Measurements from ENCODE around the gene TTLL12. TPM values are rescaled to one million over a fixed set of nuclear protein-coding genes. Genes with fewer than 3 reads are reported as not detected.

Gene TTLL12
- total and polyA plus RNA-seq, 2 donors from 2014 or later, result 11.5 to 26.3 TPM

GRCh38 chr22:43183496-43184277 is 3.2 kb downstream of the TTLL12 start:
- H3K27ac ChIP-seq (ENCODE audit: low read depth in 2 of 2, low read length in 2 of 2), result no peak overlapping the region
- H3K9me3 ChIP-seq (ENCODE audit: control insufficient read depth in 2 of 3, insufficient read depth in 1 of 3, low read length in 3 of 3), result no peaks in the 10 kb centered on the region
- peaks cover 0 to 3% (median 0%) of the 10 kb centered on the region in 3 donors for H3K36me3 ChIP-seq (ENCODE audit: control insufficient read depth in 2 of 3, insufficient read depth in 3 of 3, low read length in 3 of 3)
- H3K4me1 ChIP-seq (ENCODE audit: control insufficient read depth in 2 of 3, insufficient read depth in 2 of 3, low read depth in 1 of 3, low read length in 3 of 3), result peaks cover 0 to 10% (median 9%) of the 10 kb centered on the region in 3 donors
- H3K9ac ChIP-seq (ENCODE audit: low read length in 3 of 3), result no peak overlapping the region
- DNase-seq (peak in 1 of 5 donors; percentile 60), FAIRE-seq (no peak)
- TF ChIP-seq CTCF (IDR thresholded peaks at IDR 0.05; ENCODE audit: borderline replicate concordance, extremely low read depth, insufficient read depth), result no peak
- H3K4me3 ChIP-seq (ENCODE audit: low read length in 3 of 3), result no peak overlapping the region
- intact Hi-C loops (cut with DNase I), result no loop called here
- no peaks in the 10 kb centered on the region for H3K27me3 ChIP-seq (ENCODE audit: control insufficient read depth, insufficient read depth, low read length)

GRCh38 chr22:43182726-43183125 is 4.2 kb downstream of the TTLL12 start:
- FAIRE-seq (no peak), DNase-seq (peak in 1 of 5 donors; percentile 68)
- TF ChIP-seq CTCF (IDR thresholded peaks at IDR 0.05; ENCODE audit: borderline replicate concordance, extremely low read depth, insufficient read depth), result no peak
- Histone ChIP-seq H3K4me3 (ENCODE audit: low read length in 3 of 3) (no peak overlapping the region), H3K9ac (ENCODE audit: low read length in 3 of 3) (no peak overlapping the region), H3K27me3 (ENCODE audit: control insufficient read depth, insufficient read depth, low read length) (no peaks in the 10 kb centered on the region), H3K9me3 (ENCODE audit: control insufficient read depth in 2 of 3, insufficient read depth in 1 of 3, low read length in 3 of 3) (no peaks in the 10 kb centered on the region), H3K27ac (ENCODE audit: low read depth in 2 of 2, low read length in 2 of 2) (no peak overlapping the region), H3K36me3 (ENCODE audit: control insufficient read depth in 2 of 3, insufficient read depth in 3 of 3, low read length in 3 of 3) (peaks cover 0 to 3% (median 0%) of the 10 kb centered on the region in 3 donors), H3K4me1 (ENCODE audit: control insufficient read depth in 2 of 3, insufficient read depth in 2 of 3, low read depth in 1 of 3, low read length in 3 of 3) (peaks cover 0 to 9% (median 6%) of the 10 kb centered on the region in 3 donors)
- intact Hi-C loops (cut with DNase I), result no loop called here

- no peak overlapping the region for H3K27ac ChIP-seq (ENCODE audit: low read depth in 2 of 2, low read length in 2 of 2)
- TF ChIP-seq CTCF (IDR thresholded peaks at IDR 0.05; ENCODE audit: borderline replicate concordance, extremely low read depth, insufficient read depth), result no peak
- no peak overlapping the region for H3K4me3 ChIP-seq (ENCODE audit: low read length in 3 of 3)
- no peak overlapping the region for H3K9ac ChIP-seq (ENCODE audit: low read length in 3 of 3)
- H3K27me3 ChIP-seq (ENCODE audit: control insufficient read depth, insufficient read depth, low read length), result no peaks in the 10 kb centered on the region
- FAIRE-seq, result no peak
- H3K4me1 ChIP-seq (ENCODE audit: control insufficient read depth in 2 of 3, insufficient read depth in 2 of 3, low read depth in 1 of 3, low read length in 3 of 3), result peaks cover 0 to 9% (median 6%) of the 10 kb centered on the region in 3 donors
- DNase-seq, result peak in 1 of 5 donors; percentile 63
- H3K9me3 ChIP-seq (ENCODE audit: control insufficient read depth in 2 of 3, insufficient read depth in 1 of 3, low read length in 3 of 3), result no peaks in the 10 kb centered on the region
- peaks cover 0 to 7% (median 0%) of the 10 kb centered on the region in 3 donors for H3K36me3 ChIP-seq (ENCODE audit: control insufficient read depth in 2 of 3, insufficient read depth in 3 of 3, low read length in 3 of 3)
- intact Hi-C loops (cut with DNase I), result no loop called here
These were observed 4.8 kb downstream of the TTLL12 start for GRCh38 chr22:43182118-43182517.
